GM12873 (cell line): ENCODE measurements around the gene PAX2.

Experiments
- TF ChIP-seq, protein P1 (sequence below): IDR thresholded peaks from 2 replicates; pipeline ENCODE4 v1.5.1; 2012; ENCODE audit warnings: low read depth, mild to moderate bottlenecking, moderate library complexity, low read length, control low read depth; ENCODE audit not compliant: insufficient read depth; ENCODE audit errors: missing control alignments

The PAX2 gene

DNA sequence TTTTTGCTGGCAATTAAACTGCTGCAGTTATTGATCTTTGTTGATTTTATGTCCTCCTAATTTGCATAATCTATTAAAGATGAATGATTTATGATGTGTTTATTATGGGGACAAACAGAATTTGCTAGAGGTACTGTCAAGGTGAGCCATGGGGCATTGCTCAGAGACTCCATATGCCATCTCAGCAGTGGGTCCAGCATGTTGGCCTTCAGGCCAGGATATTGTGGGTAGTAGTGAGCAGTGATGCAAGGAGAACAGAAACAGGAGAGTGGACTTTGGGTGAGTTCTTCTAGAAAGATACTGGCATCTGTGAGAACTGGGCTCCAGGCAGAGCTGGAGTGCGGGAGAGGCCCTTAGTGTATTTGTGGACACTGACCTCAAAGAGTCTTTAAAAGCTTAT, 65.9 kb downstream of the PAX2 start:
- TF ChIP-seq, protein P1, sequence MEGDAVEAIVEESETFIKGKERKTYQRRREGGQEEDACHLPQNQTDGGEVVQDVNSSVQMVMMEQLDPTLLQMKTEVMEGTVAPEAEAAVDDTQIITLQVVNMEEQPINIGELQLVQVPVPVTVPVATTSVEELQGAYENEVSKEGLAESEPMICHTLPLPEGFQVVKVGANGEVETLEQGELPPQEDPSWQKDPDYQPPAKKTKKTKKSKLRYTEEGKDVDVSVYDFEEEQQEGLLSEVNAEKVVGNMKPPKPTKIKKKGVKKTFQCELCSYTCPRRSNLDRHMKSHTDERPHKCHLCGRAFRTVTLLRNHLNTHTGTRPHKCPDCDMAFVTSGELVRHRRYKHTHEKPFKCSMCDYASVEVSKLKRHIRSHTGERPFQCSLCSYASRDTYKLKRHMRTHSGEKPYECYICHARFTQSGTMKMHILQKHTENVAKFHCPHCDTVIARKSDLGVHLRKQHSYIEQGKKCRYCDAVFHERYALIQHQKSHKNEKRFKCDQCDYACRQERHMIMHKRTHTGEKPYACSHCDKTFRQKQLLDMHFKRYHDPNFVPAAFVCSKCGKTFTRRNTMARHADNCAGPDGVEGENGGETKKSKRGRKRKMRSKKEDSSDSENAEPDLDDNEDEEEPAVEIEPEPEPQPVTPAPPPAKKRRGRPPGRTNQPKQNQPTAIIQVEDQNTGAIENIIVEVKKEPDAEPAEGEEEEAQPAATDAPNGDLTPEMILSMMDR = no peak

DNA sequence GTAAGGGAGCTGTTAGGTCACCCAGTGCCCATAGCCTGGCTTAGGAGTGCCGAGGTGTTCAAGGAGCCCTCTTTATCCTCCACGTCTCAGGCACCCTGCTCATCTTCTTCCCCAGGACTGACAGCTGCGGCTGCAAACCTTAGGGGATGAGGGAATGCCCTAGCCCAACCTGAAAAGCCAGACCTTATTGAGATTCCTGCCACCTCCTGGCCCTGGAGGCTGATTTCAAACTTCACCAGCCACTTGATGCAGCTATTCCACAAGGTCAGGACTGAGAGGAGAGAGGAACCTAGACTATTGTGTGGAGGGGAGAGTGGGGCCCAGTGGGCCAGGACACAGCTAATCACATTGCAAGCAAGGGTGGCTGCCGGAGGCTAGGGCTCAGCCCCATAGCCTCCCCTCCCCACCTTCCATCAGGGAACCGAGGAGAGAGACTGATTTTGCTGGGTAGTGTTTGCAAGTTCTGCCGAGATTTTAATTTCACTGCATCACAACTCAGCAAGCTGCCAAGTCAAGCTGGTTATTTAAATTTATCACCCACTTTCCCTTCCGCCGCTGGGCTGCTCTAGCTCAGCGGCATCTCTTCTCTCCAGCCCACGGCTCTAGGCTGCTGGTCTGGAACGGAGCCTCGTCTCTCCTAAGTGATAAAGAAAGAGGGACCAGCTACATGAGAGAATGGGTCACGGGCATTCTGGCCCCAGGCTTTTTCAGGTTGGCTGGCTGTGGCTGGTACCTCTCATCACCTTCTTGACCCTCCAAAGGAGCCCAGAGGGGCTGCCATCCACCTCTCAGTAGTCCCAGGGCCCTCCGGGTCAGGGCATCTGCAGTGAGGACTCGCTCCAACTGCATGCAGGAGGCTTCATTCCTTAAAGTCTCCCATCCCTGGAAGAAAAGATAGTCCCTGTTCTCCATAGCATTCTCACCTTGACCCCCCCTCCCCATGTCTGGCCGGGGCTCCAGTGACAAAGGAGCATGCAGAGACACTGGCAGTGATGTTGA, 66.7 kb downstream of the PAX2 start:
- TF ChIP-seq, protein P1 = no peak

DNA sequence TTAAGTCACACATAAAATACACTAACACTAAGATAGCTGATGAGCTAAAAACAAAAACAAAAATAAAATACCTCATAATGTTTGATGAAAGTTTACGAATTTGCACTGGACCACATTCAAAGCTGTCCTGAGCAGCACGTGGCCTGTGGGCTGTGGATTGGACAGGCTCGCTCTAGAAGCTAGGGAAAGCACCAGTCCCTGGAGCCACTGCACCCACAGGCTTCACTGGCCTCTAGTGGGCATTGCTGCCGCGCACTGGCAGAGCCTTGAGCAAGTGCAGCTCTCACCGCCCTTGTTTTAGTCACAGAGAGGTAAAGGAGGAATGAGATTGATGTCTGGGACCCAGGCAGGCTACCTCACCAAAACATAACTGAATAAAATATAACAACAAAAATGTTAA, 67.6 kb downstream of the PAX2 start:
- TF ChIP-seq, protein P1 = no peak

DNA sequence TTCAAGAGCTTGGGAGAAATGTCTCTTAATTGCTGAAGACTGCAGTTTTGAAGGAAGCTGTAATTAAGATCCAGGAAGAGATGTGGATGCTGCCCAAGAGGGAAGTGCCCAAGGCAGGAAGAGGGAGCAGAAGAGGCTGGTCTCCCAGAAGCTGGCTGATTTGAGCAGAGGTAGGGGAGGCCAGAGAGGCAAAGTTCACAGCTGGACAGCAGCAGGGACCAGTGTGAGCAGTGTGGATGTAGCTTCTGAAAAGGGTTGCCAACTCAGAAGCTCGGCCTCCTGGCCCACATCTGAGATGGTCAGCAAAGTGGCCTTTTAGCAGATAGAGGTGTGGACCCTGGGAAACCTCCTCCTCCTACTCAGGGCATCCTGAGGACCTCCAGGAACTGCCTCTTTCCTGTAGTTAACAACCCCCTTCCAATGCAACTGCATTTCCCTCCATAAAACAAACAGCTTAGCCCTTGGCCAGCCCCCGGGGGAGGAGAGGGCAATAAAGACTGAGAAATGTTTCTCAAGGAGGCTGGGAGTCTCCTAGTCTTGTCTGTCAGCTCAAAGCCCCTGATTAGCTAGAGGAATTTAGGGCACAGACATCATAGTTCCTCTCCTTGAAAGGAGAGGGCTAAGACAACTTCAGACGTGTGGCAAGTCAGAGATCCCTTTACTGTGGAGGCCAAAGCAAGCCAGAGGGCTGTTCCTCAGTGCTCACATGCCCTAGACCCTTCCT, 69.5 kb downstream of the PAX2 start:
- TF ChIP-seq, protein P1 = no peak

DNA sequence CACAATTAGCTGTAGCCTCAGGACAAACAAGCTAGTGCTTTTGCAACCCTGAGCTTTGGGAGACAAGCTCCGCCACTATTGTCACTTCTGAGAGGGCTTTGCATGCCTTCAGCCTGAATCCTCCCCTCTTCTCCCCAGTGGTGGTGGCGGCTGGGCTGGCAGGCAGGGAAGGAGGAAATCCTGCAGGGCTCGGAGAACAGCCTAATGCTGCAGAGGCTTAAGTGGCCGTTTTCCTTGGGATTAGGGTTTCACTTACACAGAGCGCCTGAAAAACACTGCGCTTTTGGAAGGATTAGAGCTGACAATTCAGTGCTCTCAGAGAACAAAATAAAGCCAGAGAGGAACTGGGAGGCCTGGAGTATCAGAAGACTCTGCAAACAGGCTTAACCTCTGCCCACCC, 71.3 kb downstream of the PAX2 start:
- TF ChIP-seq, protein P1 = no peak

DNA sequence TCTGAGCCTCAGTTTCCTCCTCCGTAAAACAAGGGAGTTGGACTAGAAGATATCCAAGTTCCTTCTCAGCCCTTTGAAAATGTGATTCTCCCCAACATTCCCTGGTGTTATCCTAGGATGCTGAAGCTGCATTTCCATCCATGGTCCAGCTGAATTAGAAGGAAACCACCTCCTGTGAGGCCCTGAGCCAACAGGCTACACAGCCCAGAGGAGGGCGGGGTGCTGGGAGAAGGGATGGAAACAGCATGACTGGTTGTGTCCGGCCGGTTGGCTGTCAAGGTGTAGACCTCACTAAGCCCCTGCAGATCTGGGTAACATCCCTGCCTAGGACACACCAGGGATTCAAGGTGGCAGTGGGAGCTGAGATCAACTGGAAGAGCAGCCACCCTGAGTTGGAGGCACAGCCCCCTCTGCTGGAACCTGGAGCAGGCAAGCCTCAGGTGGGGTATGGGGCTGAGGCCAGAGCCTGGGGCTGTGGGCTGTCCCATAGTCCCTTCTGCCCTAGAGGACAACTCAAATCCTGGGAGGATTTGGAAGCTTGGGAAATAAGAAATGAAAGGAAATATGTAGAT, 72.0 kb downstream of the PAX2 start:
- TF ChIP-seq, protein P1 = peak; percentile 22

DNA sequence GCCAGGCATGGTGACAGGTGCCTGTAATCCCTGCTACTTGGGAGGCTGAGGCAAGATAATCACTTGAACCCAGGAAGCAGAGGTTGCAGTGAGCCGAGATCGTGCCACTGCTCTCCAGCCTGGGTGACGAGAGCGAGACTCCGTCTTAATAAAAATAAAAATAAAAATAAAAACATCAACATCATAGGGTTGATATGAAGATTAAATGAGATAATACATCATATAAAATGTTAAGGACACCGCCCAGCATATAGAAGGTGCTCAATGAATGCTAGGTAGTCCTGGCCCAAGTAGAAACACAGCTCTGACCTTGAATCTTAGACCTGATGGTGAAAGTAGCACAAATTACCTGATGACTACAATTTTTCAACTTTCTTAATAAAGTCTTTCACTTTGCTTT, 74.0 kb downstream of the PAX2 start:
- TF ChIP-seq, protein P1 = no peak
